Activated CD4-positive, CD25-positive, alpha-beta regulatory T cell (primary cell): ENCODE measurements around the gene ULK1.
"Not testable (repeated sequence)": the region's sequence is repeated elsewhere in the genome, so short reads cannot be mapped to it uniquely, and the experiment has no call there.

Experiments
- DNase-seq, 4 experiments: peaks; one replicate each; lab custom pipeline; 2025; lab: John Stamatoyannopoulos, UW

Gene ULK1

DNA sequence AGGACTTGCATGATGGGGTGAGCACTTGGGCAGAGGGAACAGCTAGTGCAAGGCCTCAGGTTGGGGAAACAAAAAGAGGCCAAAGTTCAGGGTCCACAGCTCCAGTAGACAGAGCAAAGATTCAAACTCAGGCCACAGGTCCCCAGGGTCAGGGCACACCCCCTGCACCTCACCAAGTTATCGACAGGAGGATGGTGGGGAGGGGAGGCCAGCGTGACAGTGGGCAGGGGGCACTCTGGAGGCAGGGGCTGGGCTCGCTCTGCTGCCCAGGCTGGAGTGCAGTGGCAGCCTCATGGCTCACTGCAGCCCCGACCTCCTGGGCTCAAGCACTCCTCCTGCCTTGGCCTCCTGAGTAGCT, 32.4 kb upstream of the ULK1 start:
- DNase-seq, result no peak

DNA sequence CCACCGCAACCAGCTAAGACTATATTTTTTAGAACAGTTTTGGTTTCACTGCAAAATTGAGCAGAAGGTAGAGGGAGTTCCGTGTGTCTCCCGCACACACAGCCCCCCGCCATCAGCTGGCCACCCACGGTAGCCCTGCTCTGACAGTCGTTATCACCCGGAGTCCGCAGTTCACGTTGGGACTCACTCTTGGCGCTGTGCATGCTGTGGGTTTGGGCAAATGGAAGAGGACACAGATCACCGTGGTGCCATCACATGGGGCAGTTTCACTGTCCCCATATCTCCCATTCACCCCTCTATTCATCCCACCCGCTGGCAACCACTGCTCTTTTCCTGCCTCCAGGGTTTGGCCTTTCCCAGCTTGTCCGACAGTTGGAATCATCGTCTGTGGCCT, 31.8 kb upstream of the ULK1 start:
- no peak for DNase-seq

DNA sequence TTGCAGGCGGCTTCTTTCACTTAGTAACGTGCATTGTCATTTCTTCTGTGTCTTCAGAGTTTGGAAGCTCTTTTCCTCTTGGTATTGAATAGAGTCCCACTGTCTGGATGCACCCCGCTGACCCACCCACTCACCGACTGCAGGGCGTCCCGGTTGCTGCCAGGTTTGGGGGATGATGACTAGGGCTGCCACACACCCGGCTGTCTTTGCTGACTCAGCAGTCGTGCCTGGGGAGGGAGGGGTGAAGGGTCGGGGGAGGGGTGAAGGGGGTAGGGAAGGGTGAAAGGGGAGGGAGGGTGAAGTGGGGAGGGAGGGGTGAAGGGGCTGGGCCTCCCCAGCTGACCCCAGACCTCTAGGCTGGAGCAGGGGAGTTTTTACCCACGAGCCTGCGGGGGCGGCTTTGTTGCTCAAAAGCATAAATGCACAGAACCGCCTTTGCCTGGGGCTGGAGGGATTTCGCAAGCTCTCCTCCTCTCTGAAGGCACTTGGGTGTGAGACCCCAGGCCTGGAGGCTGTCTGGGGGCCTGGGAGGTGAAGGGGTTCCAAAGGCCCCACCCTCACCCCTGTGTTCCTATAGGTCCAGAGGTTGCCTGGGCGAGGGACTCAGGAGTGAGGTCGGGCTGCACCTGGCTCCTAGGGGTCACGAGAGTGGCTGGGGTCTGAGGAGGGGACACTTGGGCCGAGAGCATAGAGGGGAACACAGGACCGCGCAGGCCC, 31.3 kb upstream of the ULK1 start:
- DNase-seq, result no peak

DNA sequence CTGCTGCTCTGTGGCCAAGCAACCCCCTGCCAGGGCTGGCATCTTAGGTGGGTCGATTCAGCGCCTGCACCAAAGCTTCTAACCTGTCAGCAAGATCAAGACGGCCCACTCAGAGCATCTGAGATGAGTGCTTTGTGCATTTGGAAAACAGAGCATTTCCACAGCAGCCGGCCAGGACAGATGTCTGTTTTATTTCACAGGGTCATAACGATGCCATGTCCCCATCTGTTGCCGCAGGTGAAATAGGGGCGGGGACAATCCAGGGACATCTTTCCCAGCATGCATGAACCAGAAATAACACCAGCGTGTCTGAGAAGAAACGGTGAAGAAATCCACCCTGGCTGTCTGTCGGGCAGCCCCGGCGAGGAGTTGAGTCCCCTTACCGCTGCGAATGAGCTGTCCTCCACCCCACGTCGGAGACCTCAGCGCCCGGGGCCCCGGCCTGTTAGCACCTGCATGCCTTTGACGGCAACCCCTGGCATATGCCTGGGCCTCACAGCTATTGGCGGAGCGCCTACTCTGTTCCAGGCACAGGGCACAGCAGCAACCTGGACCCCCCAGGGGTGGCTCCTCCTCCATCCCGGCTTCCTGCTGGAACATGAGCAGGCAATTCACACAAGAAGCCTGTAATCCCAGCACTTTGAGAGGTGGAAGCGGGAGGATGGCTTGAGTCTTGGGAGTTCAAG, 30.6 kb upstream of the ULK1 start:
- DNase-seq, result no peak

DNA sequence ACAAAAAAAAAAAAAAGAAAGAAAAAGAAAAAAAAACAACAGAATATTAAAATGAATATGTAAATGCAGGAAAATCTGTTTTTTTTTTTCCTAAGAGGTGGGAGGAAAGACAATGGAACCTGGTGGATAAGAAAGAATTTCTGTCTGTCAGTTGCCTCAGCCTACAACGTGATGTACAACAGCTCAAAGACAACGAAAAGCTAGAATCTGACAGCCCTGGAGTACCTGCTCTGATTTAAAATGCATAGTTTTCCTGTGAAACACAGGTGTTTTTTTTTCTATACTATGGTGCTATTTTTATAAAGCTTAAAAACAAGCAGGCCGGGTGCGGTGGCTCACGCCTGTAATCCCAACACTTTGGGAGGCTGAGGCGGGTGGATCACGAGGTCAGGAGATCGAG, 30.0 kb upstream of the ULK1 start:
- DNase-seq, result no peak

DNA sequence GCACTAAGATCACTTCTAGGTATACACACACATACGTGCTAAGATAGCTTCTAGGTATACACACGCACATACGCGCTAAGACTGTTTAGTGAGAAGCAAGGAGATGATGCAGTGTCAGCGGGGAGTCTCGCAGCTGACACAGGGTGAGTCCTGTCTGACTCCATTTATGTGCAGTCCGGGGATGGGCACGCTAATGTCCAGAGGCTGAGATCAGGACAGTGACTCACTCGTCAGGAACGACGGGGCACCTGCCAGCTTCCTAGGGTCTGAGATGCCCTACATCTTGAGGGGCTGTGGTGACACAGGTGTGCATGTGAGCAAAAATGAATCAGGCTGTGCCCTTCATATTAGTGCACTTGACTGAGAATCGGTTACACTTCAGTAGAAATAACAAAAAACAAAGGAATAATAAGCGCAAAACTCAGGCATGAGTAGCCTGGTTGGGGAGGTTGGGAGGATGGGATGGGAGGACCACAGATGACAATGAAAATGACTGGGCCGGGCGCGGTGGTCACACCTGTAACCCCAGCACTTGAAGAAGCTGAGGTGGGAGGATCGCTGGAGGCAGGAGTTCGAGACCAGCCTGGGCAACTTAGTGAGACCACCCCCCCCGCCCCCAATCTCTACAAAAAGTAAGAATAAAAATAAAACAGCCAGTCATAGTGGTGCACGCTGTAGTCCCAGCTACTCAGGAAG, 29.1 kb upstream of the ULK1 start:
- DNase-seq, result no peak

DNA sequence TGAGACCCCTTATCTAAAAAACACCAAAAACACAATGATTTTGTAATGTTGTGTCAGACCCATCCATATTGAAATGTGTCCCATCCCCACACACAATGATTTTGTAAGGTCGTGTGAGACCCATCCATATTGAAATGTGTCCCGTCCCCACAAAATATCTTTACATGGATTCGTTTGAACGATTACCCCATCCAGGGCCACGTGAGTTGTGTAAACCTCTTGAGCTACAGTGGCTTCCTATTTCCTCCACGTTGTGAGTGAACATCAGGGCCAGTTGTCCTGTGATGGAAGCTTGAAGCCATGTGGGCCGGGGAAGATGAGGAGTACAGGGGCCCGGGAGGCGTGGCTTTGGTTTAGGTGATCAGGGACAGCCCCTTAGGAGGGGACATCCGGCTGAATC, 27.0 kb upstream of the ULK1 start:
- DNase-seq, result no peak

DNA sequence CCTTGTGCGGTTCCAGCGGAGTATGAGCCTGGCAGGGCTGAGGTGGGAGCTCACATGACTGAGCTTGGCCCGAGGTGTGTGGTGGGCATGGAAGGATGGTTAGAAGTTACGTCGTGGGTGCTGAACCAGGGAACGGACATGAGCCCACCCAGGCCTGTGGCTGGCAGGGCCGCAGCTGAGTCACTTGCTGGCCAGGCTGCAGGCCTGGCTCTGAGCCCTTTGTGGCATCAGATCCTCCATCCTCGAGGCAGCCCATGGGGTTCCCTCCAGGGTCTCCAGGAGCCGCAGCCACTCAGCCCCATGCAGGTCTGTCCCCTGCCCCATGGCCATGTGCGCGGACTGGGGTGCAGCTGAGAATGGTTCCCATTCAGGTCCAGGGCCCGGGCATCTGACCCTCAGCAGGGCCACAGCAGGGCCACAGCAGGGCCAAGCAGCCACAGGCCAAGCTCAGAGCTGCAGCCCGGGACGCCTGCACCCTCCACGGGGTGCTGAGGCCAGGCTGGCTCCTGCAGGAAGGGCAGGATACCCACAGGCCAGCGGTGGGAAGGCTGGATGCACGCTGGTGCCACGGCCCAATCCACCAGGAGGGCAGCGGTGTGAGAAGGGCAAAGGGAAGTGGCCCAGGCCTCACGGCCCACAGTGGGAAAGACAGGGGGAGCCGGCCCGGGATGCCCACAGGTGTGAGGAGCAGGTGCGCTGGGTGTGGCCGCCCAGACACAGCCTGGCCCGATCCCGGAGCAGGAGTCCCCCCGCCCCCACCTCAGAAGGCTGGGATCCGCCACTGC, 26.3 kb upstream of the ULK1 start:
- no peak for DNase-seq

DNA sequence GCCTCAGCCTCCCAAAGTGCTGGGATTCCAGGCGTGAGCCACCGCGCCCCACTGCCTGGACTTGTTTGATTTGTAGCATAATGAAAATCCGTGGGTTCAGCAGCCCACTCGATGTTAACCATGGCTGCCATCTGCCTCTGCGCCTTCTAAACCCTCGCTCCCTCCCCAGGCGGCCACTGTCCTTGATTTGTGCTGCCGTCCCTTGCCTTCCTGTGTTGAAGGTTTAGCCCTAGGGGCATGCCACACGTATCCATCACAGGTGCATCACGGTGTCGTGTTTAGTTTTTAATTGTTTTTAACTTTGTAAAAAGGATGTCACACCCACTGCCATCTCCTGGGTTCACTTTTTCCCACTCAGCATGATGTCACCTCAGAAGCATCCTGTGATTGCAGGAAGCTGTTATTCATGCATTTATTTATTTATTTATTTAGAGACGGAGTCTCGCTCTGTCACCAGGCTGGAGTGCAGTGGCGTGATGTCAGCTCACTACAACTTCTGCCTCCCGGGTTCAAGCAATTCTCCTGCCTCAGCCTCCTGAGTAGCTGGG, 24.5 kb upstream of the ULK1 start:
- no peak for DNase-seq

DNA sequence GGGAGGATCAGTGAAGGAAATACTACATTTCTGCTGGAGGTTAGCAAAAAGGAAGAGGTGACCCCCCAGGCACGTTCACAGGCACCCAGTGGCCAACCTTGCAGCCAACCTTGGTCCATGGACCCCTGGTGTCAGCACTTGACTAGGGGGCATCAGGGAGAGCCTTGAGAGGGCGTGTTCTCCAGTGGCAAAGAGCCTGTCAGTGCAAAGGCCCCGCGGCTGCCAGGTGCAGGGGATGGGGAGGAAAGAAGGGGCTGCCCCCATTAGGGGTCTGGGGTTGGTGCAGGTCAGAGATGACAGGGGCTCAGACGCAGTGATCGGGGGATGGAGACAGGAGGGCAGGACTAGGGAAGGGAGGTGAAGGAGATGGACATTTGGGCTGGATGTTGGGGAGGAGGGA, 22.7 kb upstream of the ULK1 start:
- DNase-seq, result no peak

DNA sequence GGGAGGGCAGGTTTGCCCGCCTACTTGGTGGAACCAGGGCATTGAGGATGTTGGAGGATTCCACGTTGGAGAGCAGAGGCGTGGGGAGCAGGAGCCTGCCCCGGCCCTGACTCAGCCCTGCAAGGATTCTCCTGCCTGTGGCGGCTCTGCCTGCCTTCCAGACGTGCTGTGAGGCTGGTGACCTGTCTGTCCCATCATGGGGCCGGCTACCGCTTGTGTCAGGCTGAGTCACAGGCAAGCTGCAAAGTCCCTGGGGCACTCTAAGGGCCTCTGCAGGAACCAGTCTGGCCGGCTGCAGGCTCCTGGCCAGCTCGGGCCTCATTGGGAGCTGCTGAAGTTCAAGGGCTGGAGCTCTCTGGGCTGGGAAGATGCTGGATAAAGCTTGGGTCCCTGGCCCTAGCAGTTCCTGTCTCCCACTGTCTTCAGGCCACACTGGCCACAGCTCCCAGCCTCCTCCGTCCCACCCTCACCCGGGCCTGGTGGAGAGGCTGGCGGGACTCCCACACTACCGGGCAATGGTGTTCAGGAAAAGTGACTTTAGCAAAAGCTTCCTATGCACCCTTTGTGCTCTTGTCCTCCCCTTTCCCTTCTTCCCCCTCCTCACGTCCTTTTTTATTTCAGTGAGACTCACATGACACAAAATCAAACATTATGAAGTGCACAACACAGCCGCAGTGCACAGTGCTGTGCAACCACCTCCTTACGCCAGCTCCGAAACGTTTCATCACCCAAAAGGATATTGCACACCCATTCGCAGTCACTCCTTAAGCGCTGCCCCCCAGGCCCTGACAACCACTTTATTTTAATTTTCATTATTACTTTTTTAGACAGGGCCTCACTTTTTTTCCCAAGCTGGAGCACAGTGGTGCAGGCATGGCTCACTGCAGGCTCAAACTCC, 22.0 kb upstream of the ULK1 start:
- DNase-seq, result no peak

DNA sequence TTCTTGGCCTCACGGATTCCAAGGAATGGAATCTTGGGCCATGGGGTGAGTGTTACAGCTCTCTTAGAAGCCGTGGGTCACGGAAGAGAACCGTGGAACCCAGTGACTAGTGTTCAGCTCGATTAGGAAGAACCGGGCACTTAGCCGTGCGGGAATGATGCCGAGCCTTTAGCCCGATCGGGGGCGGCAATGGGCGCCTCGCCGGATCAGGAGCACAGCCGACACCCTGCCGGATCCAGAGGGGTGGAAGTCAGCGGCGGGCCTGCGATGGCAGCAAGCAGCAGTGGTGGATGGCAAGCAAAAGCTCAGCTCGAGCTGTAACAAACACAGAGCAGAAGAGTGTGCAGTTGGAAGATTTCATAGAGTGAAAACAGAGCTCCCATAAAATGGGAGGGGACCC, 21.1 kb upstream of the ULK1 start:
- DNase-seq, result no peak

DNA sequence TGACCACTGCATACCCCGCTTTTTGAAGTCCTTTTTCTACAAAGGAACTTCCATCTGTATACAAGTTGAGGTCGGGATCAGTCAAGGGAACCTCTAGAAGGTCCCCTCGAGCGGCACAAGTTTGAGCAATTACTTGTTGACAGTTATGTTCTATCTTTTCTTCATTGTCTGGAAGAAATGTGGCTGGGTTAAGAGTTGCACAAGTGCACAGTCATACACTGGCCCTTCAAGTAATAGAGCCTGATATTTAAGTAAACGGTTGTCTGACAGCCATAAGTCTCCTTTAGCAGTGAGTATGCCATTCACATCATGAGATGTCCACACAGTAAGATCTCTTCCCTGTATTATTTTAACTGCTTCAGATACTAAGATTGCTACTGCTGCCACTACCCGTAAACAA, 19.4 kb upstream of the ULK1 start:
- DNase-seq, result not testable (repeated sequence)

DNA sequence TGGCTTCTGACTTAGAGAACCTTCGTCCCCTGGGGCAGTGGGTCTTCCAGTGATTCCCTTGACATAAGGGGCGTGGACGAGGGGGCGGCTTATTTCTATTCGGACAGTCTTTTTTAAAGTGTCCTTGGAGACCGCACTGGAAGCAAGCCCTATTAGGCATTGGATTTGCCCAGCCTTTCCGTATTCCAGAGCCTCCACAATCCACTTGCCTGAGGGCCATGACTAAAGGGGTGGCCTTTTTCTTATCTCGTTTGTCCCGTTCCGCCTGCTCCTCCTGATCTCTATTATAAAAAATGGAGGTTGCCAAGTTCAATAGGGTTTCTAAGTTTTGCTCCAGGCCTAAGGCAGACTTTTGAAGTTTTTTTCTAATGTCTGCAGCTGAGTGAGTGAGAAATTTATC, 17.2 kb upstream of the ULK1 start:
- not testable (repeated sequence) for DNase-seq

DNA sequence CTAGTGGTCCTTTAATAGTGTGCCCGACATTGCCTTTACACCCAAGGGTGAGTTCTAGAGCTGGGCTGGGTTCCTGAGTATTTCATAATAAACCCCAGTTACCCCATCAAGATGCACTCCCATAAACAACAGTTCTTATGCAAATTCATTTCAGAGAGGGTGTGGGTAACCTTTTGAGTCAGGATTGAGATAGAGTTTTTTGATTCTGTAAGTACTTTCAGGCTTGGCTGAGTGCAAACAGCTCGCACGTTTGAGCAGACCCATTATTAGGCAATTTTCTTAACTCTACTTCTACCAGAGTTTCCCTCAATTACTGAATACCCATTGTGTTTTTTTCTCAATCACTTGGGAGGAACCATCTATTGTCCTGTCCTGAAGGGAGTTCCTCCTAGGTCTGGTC, 16.0 kb upstream of the ULK1 start:
- not testable (repeated sequence) for DNase-seq

DNA sequence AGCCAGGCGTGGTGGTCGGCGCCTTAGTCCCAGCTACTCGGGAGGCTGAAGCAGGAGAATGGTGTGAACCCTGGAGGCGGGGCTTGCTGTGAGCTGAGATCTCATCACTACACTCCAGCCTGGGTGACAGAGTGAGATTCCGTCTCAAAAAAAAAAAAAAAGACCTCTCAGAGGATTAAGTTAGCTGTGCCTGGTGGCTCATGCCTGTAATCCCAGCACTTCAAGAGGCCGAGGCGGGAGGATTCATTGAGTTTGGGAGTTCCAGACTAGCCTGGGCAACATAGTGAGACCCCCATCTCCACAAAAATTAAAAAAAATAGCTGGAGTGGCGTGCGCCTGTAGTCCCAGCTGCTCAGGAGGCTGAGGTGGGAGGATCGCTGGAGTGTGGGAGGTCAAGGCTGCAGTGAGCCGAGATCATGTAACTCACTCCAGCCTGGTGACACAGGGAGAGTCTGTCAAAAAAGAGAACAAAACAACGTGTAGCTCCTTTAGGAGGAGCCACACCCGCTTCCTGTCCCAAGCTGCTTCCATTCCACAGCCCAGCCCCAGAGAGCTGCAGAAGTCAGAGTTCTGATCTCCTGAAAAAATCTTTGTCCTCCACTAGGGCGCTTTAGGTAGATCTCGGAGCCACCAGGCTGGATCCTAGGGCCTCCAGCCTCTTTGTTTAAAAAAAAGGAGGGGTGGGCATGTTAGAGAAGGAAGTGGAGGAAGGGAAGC, 11.5 kb upstream of the ULK1 start:
- no peak for DNase-seq

DNA sequence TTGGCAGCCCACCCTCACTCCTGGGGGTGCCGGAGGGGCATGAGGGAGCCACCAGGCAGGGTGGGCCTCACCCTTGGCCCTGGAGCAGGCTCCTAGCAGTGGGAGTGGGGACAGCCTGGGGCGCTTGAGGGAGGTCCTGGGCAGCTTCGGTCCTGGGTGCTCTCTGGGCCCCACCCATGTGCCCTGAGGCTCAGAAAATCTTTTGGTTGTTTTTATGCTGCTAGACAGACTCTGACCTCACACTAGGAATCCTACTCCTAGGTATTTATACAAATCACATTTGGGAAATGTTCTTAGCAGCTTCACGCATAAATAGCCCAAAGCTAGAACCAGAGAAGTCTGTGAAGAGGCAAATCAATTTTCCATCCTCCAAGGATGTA, 10.9 kb upstream of the ULK1 start:
- DNase-seq, result no peak

DNA sequence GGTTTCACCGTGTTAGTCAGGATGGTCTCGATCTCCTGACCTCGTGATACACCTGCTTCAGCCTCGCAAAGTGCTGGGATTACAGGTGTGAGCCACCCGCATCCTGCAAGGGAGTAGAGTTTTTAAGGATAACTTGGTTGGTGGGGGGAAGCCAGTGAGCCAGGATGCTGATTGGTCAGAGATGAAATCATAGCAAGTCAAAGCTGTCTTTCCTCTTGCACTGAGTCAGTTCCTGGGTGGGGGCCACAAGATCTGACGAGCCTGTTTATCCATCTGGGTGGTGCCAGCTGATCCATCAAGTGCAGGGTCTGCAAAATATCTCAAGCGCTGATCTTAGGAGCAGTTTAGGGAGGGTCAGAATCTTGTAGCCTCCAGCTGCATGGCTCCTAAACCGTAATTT, 9.3 kb upstream of the ULK1 start:
- not testable (repeated sequence) for DNase-seq

DNA sequence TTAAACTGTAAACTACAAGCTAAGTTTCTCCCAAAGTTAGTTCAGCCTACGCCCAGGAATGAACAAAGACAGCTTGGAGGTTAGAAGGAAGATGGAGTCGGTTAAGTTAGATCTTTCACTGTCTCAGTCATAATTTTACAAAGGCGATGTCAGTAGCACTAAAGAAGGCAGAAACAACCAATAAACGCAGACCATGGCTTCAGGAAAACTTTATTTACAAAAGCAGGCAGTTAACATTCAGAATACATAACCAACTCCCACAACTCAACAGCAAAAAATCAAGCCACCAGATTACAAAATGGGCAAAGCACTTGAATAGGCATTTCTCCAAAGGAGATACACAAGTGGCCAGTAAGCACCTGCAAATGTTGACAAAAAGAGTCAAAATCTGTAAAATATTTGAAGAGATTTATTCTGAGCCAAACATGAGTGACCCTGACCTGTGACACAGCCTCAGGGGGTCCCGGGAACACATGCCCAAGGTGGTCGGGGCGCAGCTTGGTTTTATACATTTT, 8.8 kb upstream of the ULK1 start:
- DNase-seq, result no peak

DNA sequence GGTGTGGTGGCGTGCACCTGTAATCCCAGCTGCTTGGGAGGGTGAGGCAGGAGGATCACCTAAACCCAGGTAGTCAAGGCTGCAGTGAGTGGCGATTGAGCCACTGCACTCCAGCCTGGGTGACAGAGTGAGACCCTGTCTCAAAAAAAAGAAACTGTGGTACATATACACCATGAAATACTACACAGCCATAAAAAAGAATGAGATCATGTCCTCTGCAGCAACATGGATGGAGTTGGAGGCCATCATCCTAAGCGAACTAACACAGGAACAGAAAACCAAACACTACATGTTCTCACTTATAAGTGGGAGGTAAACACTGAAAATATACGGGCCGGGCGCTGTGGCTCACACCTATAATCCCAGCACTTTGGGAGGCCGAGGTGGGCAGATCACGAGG, 2.7 kb upstream of the ULK1 start:
- not testable (repeated sequence) for DNase-seq
